ENCODE results near the gene PSMB3. TPM values are rescaled to one million over a fixed set of nuclear protein-coding genes. Genes with fewer than 3 reads are reported as not detected.

PSMB3 gene
- total and polyA plus RNA-seq, 10 donors, result 119 to 235 (median 172) TPM

DNA sequence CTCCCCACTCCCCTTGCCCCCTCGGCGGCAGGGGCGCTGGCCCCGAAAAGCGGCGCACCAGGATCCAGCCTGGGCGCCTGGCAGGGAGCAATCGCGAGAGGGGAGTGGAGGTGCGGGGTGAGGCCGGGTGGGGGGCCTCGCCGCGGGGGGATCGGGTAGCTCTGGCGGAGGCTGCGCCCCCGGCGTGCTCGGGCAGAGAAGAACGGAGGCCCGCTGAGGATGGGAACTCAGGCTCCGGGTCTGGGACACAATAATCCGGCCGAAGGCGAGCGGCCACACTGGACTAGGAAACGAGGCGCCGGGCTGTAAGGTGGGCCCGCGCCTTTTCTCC lies 3.7 kb upstream of the PSMB3 start:
- intact Hi-C loops (cut with DNase I; ENCODE audit: low total_unique reads), result no loop called here
- Histone ChIP-seq H3K27ac (peak overlapping the region; percentile 77 to 96 (median 92)), H3K27me3 (replicated peaks in 1 of 7) (peaks cover 0 to 74% (median 41%) of the 10 kb centered on the region in 7 donors), H3K4me3 (peak overlapping the region; percentile 34 to 86 (median 60)), H3K4me1 (peaks cover 49 to 92% (median 76%) of the 10 kb centered on the region in 6 donors), H3K9me3 (no peaks in the 10 kb centered on the region), H3K36me3 (peaks cover 0 to 6% (median under 1%) of the 10 kb centered on the region in 6 donors)
- no peak for TF ChIP-seq CTCF (IDR thresholded peaks at IDR 0.05 in 8 of 11, conservative IDR thresholded peaks at IDR 0.05 in 3 of 11)
- TF ChIP-seq POLR2A (IDR thresholded peaks at IDR 0.05), result no peak
- no peak for TF ChIP-seq POLR2AphosphoS5 (IDR thresholded peaks at IDR 0.05)
- no peak for DNase-seq
- 1 to 7% (median 1%) methylated on average over 3 to 32 of the region's 32 CpGs for WGBS, 5 donors

- Histone ChIP-seq H3K27ac (peak overlapping the region; percentile 77 to 96 (median 92)), H3K4me3 (peak overlapping the region; percentile 34 to 86 (median 60)), H3K27me3 (replicated peaks in 1 of 7) (peaks cover 0 to 70% (median 41%) of the 10 kb centered on the region in 7 donors), H3K9me3 (no peaks in the 10 kb centered on the region), H3K4me1 (peaks cover 54 to 95% (median 82%) of the 10 kb centered on the region in 6 donors), H3K36me3 (peaks cover 0 to 11% (median 4%) of the 10 kb centered on the region in 6 donors)
- peak; percentile 87 to 91 (median 90) for TF ChIP-seq POLR2AphosphoS5 (IDR thresholded peaks at IDR 0.05)
- peak in 1 of 3 donors; percentile 35 for TF ChIP-seq POLR2A (IDR thresholded peaks at IDR 0.05)
- no peak for TF ChIP-seq CTCF (IDR thresholded peaks at IDR 0.05 in 8 of 11, conservative IDR thresholded peaks at IDR 0.05 in 3 of 11)
- peak; percentile 91 for DNase-seq
- intact Hi-C loops (cut with DNase I; ENCODE audit: low total_unique reads), result no loop called here
- WGBS, 5 donors, result 1 to 2% (median 1%) methylated on average over 48 to 79 of the region's 79 CpGs
Measured at GRCh38 chr17:38749223-38750043, 3.1 kb upstream of the PSMB3 start.

DNA sequence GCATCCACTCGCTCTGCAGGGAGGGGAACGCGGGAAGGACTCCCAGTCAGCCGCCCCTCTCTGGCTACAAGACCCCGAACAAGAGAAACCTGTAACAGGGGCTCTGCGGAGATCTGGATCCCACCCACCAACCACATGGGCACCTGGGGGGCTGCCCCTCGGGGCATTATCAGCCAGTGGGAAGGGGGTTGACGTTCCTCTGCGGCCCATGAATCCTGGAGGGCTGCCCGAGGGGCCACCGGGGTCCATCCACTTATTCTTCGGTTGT lies 2.6 kb upstream of the PSMB3 start:
- H3K36me3 ChIP-seq, result peaks cover 0 to 17% (median 10%) of the 10 kb centered on the region in 6 donors
- H3K9me3 ChIP-seq, result no peaks in the 10 kb centered on the region
- TF ChIP-seq CTCF (IDR thresholded peaks at IDR 0.05 in 8 of 11, conservative IDR thresholded peaks at IDR 0.05 in 3 of 11), result no peak
- no peak for TF ChIP-seq POLR2AphosphoS5 (IDR thresholded peaks at IDR 0.05)
- TF ChIP-seq POLR2A (IDR thresholded peaks at IDR 0.05), result no peak
- WGBS, 5 donors, result 4 to 13% (median 6%) methylated on average over 4 to 12 of the region's 12 CpGs
- H3K4me1 ChIP-seq, result peaks cover 59 to 96% (median 86%) of the 10 kb centered on the region in 6 donors
- peaks cover 0 to 65% (median 41%) of the 10 kb centered on the region in 7 donors for H3K27me3 ChIP-seq (replicated peaks in 1 of 7)
- no peak for DNase-seq
- H3K27ac ChIP-seq, result peak overlapping the region; percentile 55 to 96 (median 92)
- intact Hi-C loops (cut with DNase I; ENCODE audit: low total_unique reads), result no loop called here
- H3K4me3 ChIP-seq, result peak overlapping the region; percentile 34 to 86 (median 60)

All from spleen (tissue), 11 donors.